Measurements from ENCODE around the gene NEUROG2.

DNA sequence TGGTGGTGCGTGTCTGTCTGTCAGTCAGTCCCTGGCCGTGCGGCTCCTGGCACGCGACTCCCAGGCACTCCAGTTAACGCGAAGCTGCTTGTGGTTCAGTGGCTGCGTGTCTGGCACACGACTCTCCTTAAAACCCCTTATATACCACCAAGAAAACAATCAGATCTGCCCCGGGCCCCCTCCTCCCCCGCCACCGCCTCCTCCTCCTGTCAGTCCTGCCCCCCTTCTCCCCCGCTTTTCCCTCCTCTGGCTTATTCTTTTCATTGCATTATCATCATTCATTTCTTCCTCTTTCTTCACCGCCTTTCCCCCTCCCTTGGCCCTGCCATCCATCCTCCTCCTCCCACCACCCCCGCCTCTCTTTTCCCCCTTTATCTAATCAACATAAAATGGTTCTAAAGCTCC is at the start of gene NEUROG2:
- TF ChIP-seq, protein P1, sequence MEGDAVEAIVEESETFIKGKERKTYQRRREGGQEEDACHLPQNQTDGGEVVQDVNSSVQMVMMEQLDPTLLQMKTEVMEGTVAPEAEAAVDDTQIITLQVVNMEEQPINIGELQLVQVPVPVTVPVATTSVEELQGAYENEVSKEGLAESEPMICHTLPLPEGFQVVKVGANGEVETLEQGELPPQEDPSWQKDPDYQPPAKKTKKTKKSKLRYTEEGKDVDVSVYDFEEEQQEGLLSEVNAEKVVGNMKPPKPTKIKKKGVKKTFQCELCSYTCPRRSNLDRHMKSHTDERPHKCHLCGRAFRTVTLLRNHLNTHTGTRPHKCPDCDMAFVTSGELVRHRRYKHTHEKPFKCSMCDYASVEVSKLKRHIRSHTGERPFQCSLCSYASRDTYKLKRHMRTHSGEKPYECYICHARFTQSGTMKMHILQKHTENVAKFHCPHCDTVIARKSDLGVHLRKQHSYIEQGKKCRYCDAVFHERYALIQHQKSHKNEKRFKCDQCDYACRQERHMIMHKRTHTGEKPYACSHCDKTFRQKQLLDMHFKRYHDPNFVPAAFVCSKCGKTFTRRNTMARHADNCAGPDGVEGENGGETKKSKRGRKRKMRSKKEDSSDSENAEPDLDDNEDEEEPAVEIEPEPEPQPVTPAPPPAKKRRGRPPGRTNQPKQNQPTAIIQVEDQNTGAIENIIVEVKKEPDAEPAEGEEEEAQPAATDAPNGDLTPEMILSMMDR (conservative IDR thresholded peaks at IDR 0.05; ENCODE audit: low read depth, low read length) = no peak
- no peak for TF ChIP-seq EZH2 (IDR thresholded peaks at IDR 0.05; ENCODE audit: borderline replicate concordance, low read depth, low read length, poor library complexity, severe bottlenecking)
